GM10248 (cell line): Measurements from ENCODE around the gene SEPTIN14.
"Not testable (repeated sequence)": the region's sequence is repeated elsewhere in the genome, so short reads cannot be mapped to it uniquely, and the experiment has no call there.

Experiments used
- CTCF ChIA-PET: fragments of 300-600 bp; sonication (Branson Sonifier 250); formaldehyde crosslinking; extraction: SDS; loops from one replicate; lab custom pipeline; 2021; ENCODE audit warnings: antibody characterized with exemption; lab: Yijun Ruan, JAX
- POLR2A ChIA-PET: fragments of 350-650 bp; sonication (Branson Sonifier 250); formaldehyde crosslinking; extraction: SDS; loops from one replicate; lab custom pipeline; 2020; ENCODE audit warnings: antibody characterized with exemption; lab: Yijun Ruan, JAX
- DNase-seq: peaks from one replicate; pipeline ENCODE4 v3.0.0; 2012; ENCODE audit errors: extremely low spot score
- TF ChIP-seq, protein P1 (sequence below): IDR thresholded peaks from 2 replicates; pipeline ENCODE4 v1.5.1; 2012; ENCODE audit warnings: mild to moderate bottlenecking, low read depth; ENCODE audit errors: extremely low read depth, missing control alignments, control extremely low read depth

The SEPTIN14 gene

GRCh38 chr7:55862652-55863051 lies at the start of gene SEPTIN14:
Gene SEPTIN14 (minus strand): TSS chr7:55862752. CDS start chr7:55861996, 756 bp downstream.
- POLR2A ChIA-PET, CTCF ChIA-PET, DNase-seq: not testable (repeated sequence)

- ChIA-PET CTCF (no interaction called here), POLR2A (no interaction called here)
- TF ChIP-seq, protein P1, sequence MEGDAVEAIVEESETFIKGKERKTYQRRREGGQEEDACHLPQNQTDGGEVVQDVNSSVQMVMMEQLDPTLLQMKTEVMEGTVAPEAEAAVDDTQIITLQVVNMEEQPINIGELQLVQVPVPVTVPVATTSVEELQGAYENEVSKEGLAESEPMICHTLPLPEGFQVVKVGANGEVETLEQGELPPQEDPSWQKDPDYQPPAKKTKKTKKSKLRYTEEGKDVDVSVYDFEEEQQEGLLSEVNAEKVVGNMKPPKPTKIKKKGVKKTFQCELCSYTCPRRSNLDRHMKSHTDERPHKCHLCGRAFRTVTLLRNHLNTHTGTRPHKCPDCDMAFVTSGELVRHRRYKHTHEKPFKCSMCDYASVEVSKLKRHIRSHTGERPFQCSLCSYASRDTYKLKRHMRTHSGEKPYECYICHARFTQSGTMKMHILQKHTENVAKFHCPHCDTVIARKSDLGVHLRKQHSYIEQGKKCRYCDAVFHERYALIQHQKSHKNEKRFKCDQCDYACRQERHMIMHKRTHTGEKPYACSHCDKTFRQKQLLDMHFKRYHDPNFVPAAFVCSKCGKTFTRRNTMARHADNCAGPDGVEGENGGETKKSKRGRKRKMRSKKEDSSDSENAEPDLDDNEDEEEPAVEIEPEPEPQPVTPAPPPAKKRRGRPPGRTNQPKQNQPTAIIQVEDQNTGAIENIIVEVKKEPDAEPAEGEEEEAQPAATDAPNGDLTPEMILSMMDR = no peak
- peak; percentile 57 for DNase-seq
Observed at GRCh38 chr7:55903985-55904759, 41.6 kb upstream of the SEPTIN14 start.

DNA sequence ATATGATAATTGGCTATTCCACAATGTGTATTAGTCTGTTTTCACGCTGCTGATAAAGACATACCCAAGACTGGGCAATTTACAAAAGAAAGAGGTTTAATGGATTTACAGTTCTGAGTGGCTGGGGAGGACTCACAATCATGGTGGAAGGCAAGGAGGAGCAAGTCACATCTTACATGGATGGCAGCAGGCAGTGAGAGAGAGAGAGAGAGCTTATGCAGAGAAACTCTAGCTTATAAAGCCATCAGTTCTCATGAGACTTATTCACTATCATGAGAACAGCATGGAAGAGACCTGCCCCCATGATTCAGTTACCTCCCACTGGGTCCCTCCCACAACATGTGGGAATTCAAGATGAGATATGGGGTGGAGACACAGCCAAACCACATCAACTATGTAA lies 38.5 kb upstream of the SEPTIN14 start:
- POLR2A ChIA-PET, CTCF ChIA-PET: not testable (repeated sequence)

DNA sequence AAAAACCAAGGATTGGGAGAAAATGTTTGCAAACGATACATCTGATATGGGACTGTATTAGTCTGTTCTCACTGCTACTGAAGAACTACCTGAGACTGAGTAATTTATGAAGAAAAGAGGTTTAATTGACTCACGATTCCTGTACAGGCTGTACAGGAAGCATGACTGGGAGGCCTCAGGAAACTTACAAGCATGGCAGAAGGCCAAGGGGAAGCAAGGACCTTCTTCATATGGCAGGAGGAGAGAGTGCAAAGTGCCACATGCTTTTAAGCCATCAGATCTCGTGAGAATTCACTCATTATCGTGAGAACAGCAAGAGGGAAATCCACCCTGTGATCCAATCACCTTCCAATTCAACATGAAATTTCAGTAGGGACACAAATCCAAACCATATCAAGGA lies 35.7 kb upstream of the SEPTIN14 start:
- POLR2A ChIA-PET = no interaction called here
- CTCF ChIA-PET = interaction anchor here (1.5 kb wide), 1 partner anchor 14 kb away, joined by 5 read pairs; no protein-coding TSS in a partner anchor
- TF ChIP-seq, protein P1 = no peak
- no peak for DNase-seq

More for the DNA sequence above, 38.5 kb upstream of the SEPTIN14 start:
- DNase-seq = not testable (repeated sequence)

DNA sequence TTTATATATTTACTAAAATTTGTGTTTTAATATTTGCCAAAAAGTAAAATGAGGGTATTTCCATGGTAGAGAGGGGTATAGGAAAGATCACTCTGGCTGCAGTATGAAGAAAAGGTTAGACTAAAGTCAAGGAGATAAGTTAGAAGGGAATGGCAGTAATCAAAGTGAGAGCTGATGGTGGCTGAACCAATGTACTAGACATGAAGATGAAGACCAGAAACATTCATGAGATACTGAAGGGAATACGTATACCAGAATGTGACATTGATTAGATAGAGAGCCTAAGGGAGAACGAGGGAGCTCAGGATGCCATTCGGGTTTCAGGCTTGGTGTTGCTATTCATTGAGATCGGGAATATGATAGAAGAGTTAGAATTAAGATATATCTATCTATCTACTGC lies 32.5 kb upstream of the SEPTIN14 start:
- ChIA-PET CTCF (no interaction called here), POLR2A (no interaction called here)
- no peak for DNase-seq
- TF ChIP-seq, protein P1 = no peak

DNA sequence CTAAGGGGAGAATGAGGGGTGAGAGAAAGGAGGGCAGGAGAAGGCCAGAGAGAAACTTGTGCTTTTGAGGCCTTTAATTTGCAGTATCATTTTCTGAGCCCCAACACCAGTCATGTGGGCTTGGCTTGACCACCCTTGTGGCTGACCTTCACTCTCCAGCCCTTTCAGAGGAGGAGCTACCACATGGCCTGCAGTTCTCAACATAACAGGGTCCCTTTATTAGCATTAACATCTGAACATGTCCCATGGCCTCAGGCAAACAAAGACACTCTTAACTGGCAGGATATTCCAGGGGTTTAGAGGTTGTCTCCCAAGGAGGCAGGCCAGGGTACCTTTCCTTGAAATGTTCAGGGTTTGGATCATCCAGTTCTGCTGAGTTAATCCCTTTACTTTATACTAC lies 31.4 kb upstream of the SEPTIN14 start:
- CTCF ChIA-PET = no interaction called here
- no peak for DNase-seq
- TF ChIP-seq, protein P1 = no peak
- POLR2A ChIA-PET = no interaction called here

DNA sequence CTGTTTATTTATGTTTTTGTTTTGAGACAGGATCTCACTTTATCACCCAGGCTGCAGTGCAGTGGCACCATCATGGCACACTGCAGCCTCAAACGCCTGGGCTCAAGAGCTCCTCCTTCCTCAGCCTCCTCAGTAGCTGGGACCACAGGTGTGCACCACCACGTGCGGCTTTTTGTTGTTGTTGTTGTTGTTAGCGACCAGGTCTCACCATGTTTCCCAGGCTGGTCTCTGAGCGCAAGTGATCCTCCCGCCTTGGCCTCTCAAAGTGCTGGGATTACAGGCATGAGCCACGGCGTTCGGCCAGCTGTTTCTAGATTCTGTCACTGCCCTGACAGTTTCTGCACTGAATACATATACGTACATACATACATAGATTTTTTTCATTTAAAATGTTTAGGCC lies 25.8 kb upstream of the SEPTIN14 start:
- CTCF ChIA-PET, DNase-seq: not testable (repeated sequence)
- POLR2A ChIA-PET = interaction anchor here (0.6 kb wide), 1 partner anchor 327 kb away, joined by 7 read pairs; no protein-coding TSS in a partner anchor

DNA sequence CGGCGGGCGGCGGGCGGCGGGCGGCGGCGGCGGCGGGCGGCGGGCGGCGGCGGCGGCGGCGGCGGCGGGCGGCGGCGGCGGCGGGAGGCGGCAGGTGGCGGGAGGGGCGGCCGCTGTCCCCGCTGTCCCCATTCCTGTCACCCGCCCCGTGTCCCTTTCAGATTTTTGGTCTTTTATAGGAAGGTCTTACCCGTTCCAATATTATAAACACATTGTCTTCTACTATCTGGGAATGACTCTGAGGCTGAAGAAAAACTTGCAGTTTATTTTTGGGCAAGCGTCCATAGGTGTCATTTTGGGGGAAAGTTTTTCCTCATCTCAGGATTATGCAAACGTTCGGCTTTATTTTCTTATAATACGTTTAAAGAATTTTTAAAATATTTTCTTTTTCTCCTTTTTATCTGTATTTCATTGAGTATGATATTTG lies 25.3 kb upstream of the SEPTIN14 start:
- CTCF ChIA-PET = interaction anchor here (1.4 kb wide), 1 partner anchor 77 kb away, joined by 6 read pairs; no protein-coding TSS in a partner anchor
- POLR2A ChIA-PET = no interaction called here
- no peak for DNase-seq
- TF ChIP-seq, protein P1 = no peak
